H1 (cell line): ENCODE measurements around the gene AURKB. TPM values are rescaled to one million over a fixed set of nuclear protein-coding genes. Genes with fewer than 3 reads are reported as not detected.

ENCODE experiments used
- CTCF ChIA-PET: fragments of 300-600 bp; sonication (Branson Sonifier 250); formaldehyde crosslinking; loops from one replicate; lab custom pipeline; 2021; ENCODE audit not compliant: partially characterized antibody; lab: Charles Lee
- POLR2A ChIA-PET: fragments of 300-600 bp; sonication (Branson Sonifier 250); formaldehyde crosslinking; loops from one replicate; lab custom pipeline; 2021; ENCODE audit warnings: inconsistent platforms; ENCODE audit not compliant: partially characterized antibody; lab: Charles Lee
- DNase-seq, 2 experiments: peaks; one replicate each; pipeline versions ENCODE4 v3.0.0 to v3.0.0-alpha.2; 2010 to 2022; ENCODE audit warnings: low spot score in 2 of 2, low read depth in 1 of 2, mixed read lengths in 1 of 2
- FAIRE-seq: peaks from 2 replicates; lab custom pipeline; 2011; peaks lifted over from hg19 to GRCh38; lab: Jason Lieb, UNC
- H2AFZ ChIP-seq: 2 replicates; pipeline ENCODE4 v1.8.1; 2012; ENCODE audit warnings: low read length, inconsistent platforms
- H2AK5ac ChIP-seq: 2 replicates; pipeline ENCODE4 v1.6.1; 2013; ENCODE audit warnings: low read depth, low read length
- H2BK120ac ChIP-seq: replicated peaks from 2 replicates; pipeline ENCODE3; 2013; ENCODE audit warnings: low read depth, low read length, inconsistent platforms
- H2BK12ac ChIP-seq: 2 replicates; pipeline ENCODE4 v1.6.1; 2013; ENCODE audit warnings: low read depth, low read length
- H2BK15ac ChIP-seq: 2 replicates; pipeline ENCODE4 v1.6.1; 2013; ENCODE audit warnings: low read length
- H2BK20ac ChIP-seq: 2 replicates; pipeline ENCODE4 v1.6.1; 2013; ENCODE audit warnings: low read length
- H2BK5ac ChIP-seq: 2 replicates; pipeline ENCODE4 v1.6.1; 2013; ENCODE audit warnings: low read depth, low read length
- H3K14ac ChIP-seq: 2 replicates; pipeline ENCODE4 v1.6.1; 2013; ENCODE audit warnings: inconsistent platforms; ENCODE audit not compliant: insufficient read length
- H3K18ac ChIP-seq: 2 replicates; pipeline ENCODE4 v1.6.1; 2013; ENCODE audit warnings: low read length; ENCODE audit errors: extremely low read depth
- H3K23ac ChIP-seq: 2 replicates; pipeline ENCODE4 v1.6.1; 2013; ENCODE audit warnings: inconsistent platforms; ENCODE audit not compliant: insufficient read length
- H3K23me2 ChIP-seq: 2 replicates; pipeline ENCODE4 v1.6.1; 2013; ENCODE audit warnings: low read depth, low read length
- H3K27ac ChIP-seq: 2 replicates; pipeline ENCODE4 v1.6.1; 2011; ENCODE audit warnings: low read depth, low read length, inconsistent platforms
- H3K27me3 ChIP-seq, 4 experiments: replicated peaks in 1 of 4; 1 replicate in 1 of 4; 2 replicates in 3 of 4; pipeline versions ENCODE4 v1.6.1 to v1.8.1; 2011 to 2013; ENCODE audit warnings: low read length in 3 of 4, mild to moderate bottlenecking in 3 of 4, inconsistent platforms in 2 of 4, mixed read lengths in 2 of 4, moderate library complexity in 1 of 4; ENCODE audit not compliant: control insufficient read depth in 3 of 4, insufficient read depth in 3 of 4; ENCODE audit errors: extremely low read depth in 1 of 4
- H3K36me3 ChIP-seq, 4 experiments: 2 replicates each; pipeline versions ENCODE4 v1.6.1 to v1.8.1; 2011 to 2013; ENCODE audit warnings: mild to moderate bottlenecking in 4 of 4, low read length in 3 of 4, moderate library complexity in 2 of 4, control low read depth in 1 of 4, inconsistent platforms in 1 of 4; ENCODE audit not compliant: insufficient read depth in 4 of 4, control insufficient read depth in 2 of 4
- H3K4ac ChIP-seq: replicated peaks from 2 replicates; pipeline ENCODE3; 2013; ENCODE audit warnings: low read length, low read depth, mixed read lengths, inconsistent platforms; ENCODE audit not compliant: insufficient read length
- H3K4me1 ChIP-seq, 4 experiments: replicated peaks in 1 of 4; 1 replicate in 1 of 4; 2 replicates in 3 of 4; pipeline versions ENCODE4 v1.6.1 to v1.8.1; 2011 to 2013; ENCODE audit warnings: low read length in 3 of 4, inconsistent platforms in 2 of 4, mixed read lengths in 1 of 4; ENCODE audit not compliant: insufficient read depth in 4 of 4, control insufficient read depth in 3 of 4
- H3K4me2 ChIP-seq, 2 experiments: 2 replicates each; pipeline versions ENCODE4 v1.6.1 to v1.8.1; 2011 to 2013; ENCODE audit warnings: low read depth in 2 of 2, low read length in 2 of 2, control low read depth in 1 of 2, inconsistent platforms in 1 of 2, mild to moderate bottlenecking in 1 of 2; ENCODE audit not compliant: insufficient read depth in 1 of 2
- H3K4me3 ChIP-seq, 4 experiments: fragments of 200-600, 300-600 bp in 1 of 4; sonication (generic), shearing (Covaris generic), sonication (Bioruptor Twin) in 1 of 4; 2 replicates each; pipeline versions ENCODE4 v1.5.1 to v1.8.1; 2011 to 2016; ENCODE audit warnings: low read length in 4 of 4, low read depth in 3 of 4, control low read depth in 2 of 4, inconsistent platforms in 2 of 4, mild to moderate bottlenecking in 2 of 4, mixed read lengths in 1 of 4, moderate library complexity in 1 of 4; ENCODE audit not compliant: insufficient read depth in 2 of 4; ENCODE audit errors: extremely low read depth in 1 of 4
- H3K56ac ChIP-seq: replicated peaks from 2 replicates; pipeline ENCODE3; 2013; ENCODE audit warnings: low read depth, mild to moderate bottlenecking, mixed read lengths, low read length, inconsistent platforms; ENCODE audit not compliant: insufficient read length
- H3K79me1 ChIP-seq: 2 replicates; pipeline ENCODE4 v1.6.1; 2013; ENCODE audit warnings: low read depth, low read length, control low read depth
- H3K79me2 ChIP-seq, 2 experiments: 2 replicates each; pipeline versions ENCODE4 v1.6.1 to v1.8.1; 2012 to 2013; ENCODE audit warnings: low read length in 2 of 2, mild to moderate bottlenecking in 2 of 2, inconsistent platforms in 1 of 2; ENCODE audit not compliant: insufficient read depth in 2 of 2, control insufficient read depth in 1 of 2
- H3K9ac ChIP-seq, 4 experiments: replicated peaks in 1 of 4; 1 replicate in 1 of 4; 2 replicates in 3 of 4; pipeline versions ENCODE4 v1.6.1 to v1.8.1; 2011 to 2013; ENCODE audit warnings: low read depth in 3 of 4, low read length in 3 of 4, control low read depth in 2 of 4, mild to moderate bottlenecking in 2 of 4, moderate library complexity in 2 of 4, inconsistent platforms in 1 of 4; ENCODE audit errors: extremely low read depth in 1 of 4
- H3K9me3 ChIP-seq, 2 experiments: 2 replicates each; pipeline versions ENCODE4 v1.6.1 to v1.8.1; 2012 to 2013; ENCODE audit warnings: mild to moderate bottlenecking in 2 of 2, moderate library complexity in 2 of 2, control low read depth in 1 of 2, inconsistent platforms in 1 of 2, low read depth in 1 of 2, low read length in 1 of 2, mixed read lengths in 1 of 2; ENCODE audit not compliant: insufficient read depth in 2 of 2
- H4K20me1 ChIP-seq, 2 experiments: replicated peaks in 1 of 2; 2 replicates each; pipeline versions ENCODE3 to v1.8.1; 2011 to 2013; ENCODE audit warnings: inconsistent platforms in 2 of 2, low read length in 2 of 2, mild to moderate bottlenecking in 1 of 2; ENCODE audit not compliant: insufficient read depth in 2 of 2, control insufficient read depth in 1 of 2
- H4K5ac ChIP-seq: 2 replicates; pipeline ENCODE4 v1.6.1; 2013; ENCODE audit warnings: low read length, low read depth, mixed read lengths, inconsistent platforms; ENCODE audit not compliant: insufficient read length
- H4K8ac ChIP-seq: 2 replicates; pipeline ENCODE4 v1.8.0; 2013; ENCODE audit warnings: mild to moderate bottlenecking, moderate library complexity, low read length, inconsistent platforms; ENCODE audit not compliant: insufficient read depth; ENCODE audit errors: extremely low read depth
- H4K91ac ChIP-seq: replicated peaks from 2 replicates; pipeline ENCODE3; 2013; ENCODE audit warnings: low read length, mixed read lengths, inconsistent platforms; ENCODE audit not compliant: insufficient read length
- EP300 ChIP-seq, 2 experiments: IDR thresholded peaks; 1 replicate in 1 of 2; 2 replicates in 1 of 2; pipeline ENCODE4 v1.6.1; 2011 to 2012; ENCODE audit warnings: low read depth in 2 of 2, low read length in 2 of 2, mild to moderate bottlenecking in 2 of 2, borderline replicate concordance in 1 of 2, inconsistent platforms in 1 of 2, moderate library complexity in 1 of 2
- EZH2 ChIP-seq: fragments of 200-600 bp; sonication (generic); IDR thresholded peaks from 2 replicates; pipeline ENCODE4 v1.7.1; 2012; ENCODE audit warnings: low read depth, mild to moderate bottlenecking, moderate library complexity, low read length, inconsistent platforms; ENCODE audit not compliant: severe bottlenecking
- MAFK ChIP-seq: IDR thresholded peaks from 2 replicates; pipeline ENCODE4 v1.6.1; 2012; ENCODE audit warnings: low read depth, mild to moderate bottlenecking, improper control_type of control experiment, low read length
- NANOG ChIP-seq: IDR thresholded peaks from 2 replicates; pipeline ENCODE4 v1.6.1; 2011; ENCODE audit warnings: low read length, low read depth, mild to moderate bottlenecking, inconsistent platforms; ENCODE audit not compliant: insufficient read depth, poor library complexity, severe bottlenecking
- NRF1 ChIP-seq: IDR thresholded peaks from 2 replicates; pipeline ENCODE4 v1.6.1; 2011; ENCODE audit warnings: mild to moderate bottlenecking, low read depth, low read length, improper control_type of control experiment
- SIRT6 ChIP-seq: IDR thresholded peaks from one replicate; pipeline ENCODE4 v1.7.1; 2012; ENCODE audit warnings: low read length, inconsistent platforms
- SP1 ChIP-seq: IDR thresholded peaks from 2 replicates; pipeline ENCODE4 v1.6.1; 2011; ENCODE audit warnings: low read depth, low read length
- TCF12 ChIP-seq: IDR thresholded peaks from 2 replicates; pipeline ENCODE4 v1.6.1; 2011; ENCODE audit warnings: low read depth, mild to moderate bottlenecking, low read length
- ZNF274 ChIP-seq: IDR thresholded peaks from 2 replicates; pipeline ENCODE4 v1.7.0; 2012; ENCODE audit warnings: low read length, borderline replicate concordance; ENCODE audit errors: extremely low read depth
- WGBS, 2 experiments: shearing (Covaris generic) in 1 of 2; methylation state at CpG; one replicate each; pipeline versions ENCODE4 v1.1.6 to v1.1.7; 2013 to 2015; ENCODE audit warnings: low lambda C conversion rate in 2 of 2, mixed read lengths in 2 of 2, inconsistent platforms in 1 of 2, low coverage in 1 of 2, missing lambda C conversion rate in 1 of 2; ENCODE audit not compliant: insufficient replicate concordance in 2 of 2, insufficient coverage in 1 of 2, insufficient read length in 1 of 2; ENCODE audit errors: extremely low coverage in 1 of 2, missing lambda C conversion rate in 1 of 2; 5-methylcytosine and 5-hydroxymethylcytosine counted together
- polyA plus RNA-seq, 7 experiments: library from polyadenylated mRNA; depleted of rRNA in 3 of 7; stranded (reverse) in 5 of 7; unstranded in 2 of 7; fragments of >200 nt in 5 of 7; fragments of 200-250 nt in 2 of 7; gene quantifications; 1 replicate in 5 of 7; 2 replicates in 1 of 7; 4 replicates in 1 of 7; pipeline versions ENCODE4 v1.2.1 to v1.2.3, GENCODE V29; 2011 to 2013; ENCODE audit warnings: missing spikeins in 2 of 7, mixed read lengths in 2 of 7
- total RNA-seq: library from RNA; stranded (reverse); fragmentation: NEBNext Ultra II Directional; extraction: Animal tissue kit (Norgen Biotek cat#: 25700); gene quantifications from 2 replicates; pipeline ENCODE4 v1.2.1, GENCODE V29; 2021
- TF ChIP-seq, protein P1 (sequence below): IDR thresholded peaks from 2 replicates; pipeline ENCODE4 v1.6.1; 2012; ENCODE audit warnings: low read length, inconsistent platforms

Gene AURKB
- total and polyA plus RNA-seq, 2 of the 8 experiments (the other 6 are each of a cell fraction or from before 2014, with no cell fraction given) = 102 to 160 TPM

DNA sequence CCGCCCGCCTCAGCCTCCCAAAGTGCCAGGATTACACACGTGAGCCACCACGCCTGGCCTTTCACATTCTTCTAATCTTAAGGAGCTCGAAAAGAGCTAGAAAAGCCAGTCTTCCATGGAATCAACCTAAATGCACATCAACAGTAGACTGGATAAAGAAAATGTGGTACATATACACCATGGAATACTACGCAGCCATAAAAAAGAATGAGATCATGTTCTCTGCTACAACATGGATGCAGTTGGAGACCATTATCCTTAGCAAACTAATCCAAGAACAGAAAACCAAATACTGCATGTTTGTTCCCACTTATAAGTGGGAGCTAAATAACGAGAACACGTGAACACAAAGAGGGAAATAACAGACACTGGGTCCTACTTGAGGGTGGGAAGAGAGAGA is 34.4 kb upstream of the AURKB start:
- H3K4me1 ChIP-seq = 0 out of 7 replicates have a peak, but pooled peaks cover 0 to 2% (median 0%) of the 10 kb centered on the region in 4 experiments
- H3K4ac ChIP-seq = no peak overlapping the region
- H4K5ac ChIP-seq = no peak overlapping the region
- H3K14ac ChIP-seq = no peak overlapping the region
- H3K27me3 ChIP-seq = no peaks in the 10 kb centered on the region
- H4K20me1 ChIP-seq = no peaks in the 10 kb centered on the region
- no peak overlapping the region for H3K9ac ChIP-seq
- no peak for FAIRE-seq
- no peak overlapping the region for H2BK12ac ChIP-seq
- ChIA-PET CTCF (interaction anchor here (0.7 to 2.0 kb wide), 10 partner anchors 15 to 319 kb away, joined by 3 to 7 read pairs (median 4); no protein-coding TSS in a partner anchor), POLR2A (interaction anchor here (53.4 to 66.3 kb wide), 2 partner anchors 2 to 19 kb away, joined by 1521 read pairs; partner anchors contain the start of genes CTC1, PFAS, RANGRF and SLC25A35)
- no peak overlapping the region for H2AK5ac ChIP-seq
- peaks cover 7 to 36% of the 10 kb centered on the region in 2 experiments for H3K79me2 ChIP-seq
- no peak overlapping the region for H2BK20ac ChIP-seq
- H2BK15ac ChIP-seq = no peak overlapping the region
- WGBS, 2 experiments = 96% methylated on average over 8 of the region's 8 CpGs; no CpG with 5 or more reads in 1 of the 2 experiments
- H3K23ac ChIP-seq = no peak overlapping the region
- TF ChIP-seq NRF1 = no peak
- no peak for TF ChIP-seq EZH2
- TF ChIP-seq SP1 = no peak
- TF ChIP-seq SIRT6 = no peak
- no peak for TF ChIP-seq NANOG
- no peak for TF ChIP-seq TCF12
- no peak for TF ChIP-seq EP300 (IDR thresholded peaks at IDR 0.05; ENCODE audit: borderline replicate concordance in 1 of 2, low read depth in 2 of 2, low read length in 2 of 2)
- TF ChIP-seq, protein P1, sequence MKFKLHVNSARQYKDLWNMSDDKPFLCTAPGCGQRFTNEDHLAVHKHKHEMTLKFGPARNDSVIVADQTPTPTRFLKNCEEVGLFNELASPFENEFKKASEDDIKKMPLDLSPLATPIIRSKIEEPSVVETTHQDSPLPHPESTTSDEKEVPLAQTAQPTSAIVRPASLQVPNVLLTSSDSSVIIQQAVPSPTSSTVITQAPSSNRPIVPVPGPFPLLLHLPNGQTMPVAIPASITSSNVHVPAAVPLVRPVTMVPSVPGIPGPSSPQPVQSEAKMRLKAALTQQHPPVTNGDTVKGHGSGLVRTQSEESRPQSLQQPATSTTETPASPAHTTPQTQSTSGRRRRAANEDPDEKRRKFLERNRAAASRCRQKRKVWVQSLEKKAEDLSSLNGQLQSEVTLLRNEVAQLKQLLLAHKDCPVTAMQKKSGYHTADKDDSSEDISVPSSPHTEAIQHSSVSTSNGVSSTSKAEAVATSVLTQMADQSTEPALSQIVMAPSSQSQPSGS = no peak
- TF ChIP-seq ZNF274 = no peak
- no peak for TF ChIP-seq MAFK
- H3K18ac ChIP-seq = no peak overlapping the region
- H3K36me3 ChIP-seq = peaks cover 0 to 10% (median 0%) of the 10 kb centered on the region in 4 experiments; a peak in 2 of 8 replicates
- H2BK5ac ChIP-seq = no peak overlapping the region
- H2BK120ac ChIP-seq = no peak overlapping the region
- H2AFZ ChIP-seq = no peak overlapping the region
- no peak overlapping the region for H4K8ac ChIP-seq
- no peaks in the 10 kb centered on the region for H3K9me3 ChIP-seq
- DNase-seq = no peak
- H3K27ac ChIP-seq = no peak overlapping the region
- no peak overlapping the region for H3K4me2 ChIP-seq
- no peak overlapping the region for H3K4me3 ChIP-seq
- H3K23me2 ChIP-seq = peaks cover 10% of the 10 kb centered on the region
- no peak overlapping the region for H3K56ac ChIP-seq
- no peak overlapping the region for H4K91ac ChIP-seq
- H3K79me1 ChIP-seq = no peaks in the 10 kb centered on the region; the same call in 1 of the 2 replicates
